Stimulated activated CD4-positive, alpha-beta T cell treated with anti-CD3 and anti-CD28 coated beads, Interleukin-12 subunit alpha, Interleukin-12 subunit beta, amount 100 ng/mL, for 24 hours (primary cell): Measurements from ENCODE around the gene NOS3.
A peak's percentile ranks its signal among the peaks of the same experiment; 100 is the strongest.
"Not testable (repeated sequence)": the region's sequence is repeated elsewhere in the genome, so short reads cannot be mapped to it uniquely, and the experiment has no call there.

ENCODE experiments used
- DNase-seq, 2 experiments: peaks; one replicate each; pipeline ENCODE4 v3.0.0-alpha.2; 2020; ENCODE audit warnings: low read depth in 2 of 2

Gene NOS3

GRCh38 chr7:151000897-151001495 is 10.2 kb downstream of the NOS3 start:
- no peak for DNase-seq

GRCh38 chr7:151001546-151001945 is 10.7 kb downstream of the NOS3 start:
- no peak for DNase-seq

- no peak for DNase-seq
Observed at GRCh38 chr7:151003572-151003971, 12.8 kb downstream of the NOS3 start.

DNA sequence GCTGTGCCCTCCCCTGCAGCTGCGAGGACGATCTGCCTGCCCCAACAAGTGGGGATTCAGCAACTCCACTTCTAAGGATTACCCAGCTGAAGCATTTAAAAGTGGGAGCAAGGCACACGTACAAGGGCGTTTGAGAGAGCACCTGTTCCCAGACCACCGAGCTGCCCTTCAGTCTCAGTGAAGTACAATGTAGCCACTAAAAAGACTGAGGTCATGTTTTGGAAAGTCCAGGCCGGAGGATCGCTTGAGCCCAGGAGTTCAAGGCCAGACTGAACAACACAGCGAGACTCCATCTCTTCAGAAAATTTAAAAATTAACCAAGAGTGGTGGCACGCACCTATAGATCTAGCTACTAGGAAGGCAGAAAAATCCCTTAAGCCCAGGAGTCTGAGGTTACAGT is 14.7 kb downstream of the NOS3 start:
- DNase-seq = no peak

- no peak for DNase-seq
Observed at GRCh38 chr7:151006590-151007300, 15.9 kb downstream of the NOS3 start.

DNA sequence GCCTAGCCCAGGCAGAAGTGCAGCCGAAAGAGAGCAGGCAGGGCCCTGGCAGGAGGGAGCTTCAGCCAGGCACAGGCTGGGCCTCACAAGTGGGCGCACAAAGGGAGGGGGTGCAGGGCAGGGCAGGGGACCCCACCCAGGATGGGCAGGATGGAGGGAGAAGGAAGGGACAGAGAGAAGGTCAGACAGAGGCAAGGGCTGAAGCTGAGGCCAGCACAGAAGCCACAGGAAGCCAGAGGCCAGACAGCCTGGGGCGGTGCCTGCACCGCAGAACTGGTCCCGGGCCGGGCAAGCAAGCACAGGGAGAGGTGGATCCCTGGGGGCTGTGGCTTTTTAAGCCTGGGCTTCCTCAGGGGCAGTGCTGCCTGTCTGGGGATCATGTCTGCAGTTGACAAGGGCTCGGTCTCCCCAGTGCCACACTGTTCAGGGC is 16.7 kb downstream of the NOS3 start:
- DNase-seq = no peak

GRCh38 chr7:151008143-151008510 is 17.3 kb downstream of the NOS3 start:
- no peak for DNase-seq

GRCh38 chr7:151008511-151009323 is 17.9 kb downstream of the NOS3 start:
- peak; percentile 70 to 82 for DNase-seq

GRCh38 chr7:151009327-151010036 is 18.7 kb downstream of the NOS3 start:
- no peak for DNase-seq

DNA sequence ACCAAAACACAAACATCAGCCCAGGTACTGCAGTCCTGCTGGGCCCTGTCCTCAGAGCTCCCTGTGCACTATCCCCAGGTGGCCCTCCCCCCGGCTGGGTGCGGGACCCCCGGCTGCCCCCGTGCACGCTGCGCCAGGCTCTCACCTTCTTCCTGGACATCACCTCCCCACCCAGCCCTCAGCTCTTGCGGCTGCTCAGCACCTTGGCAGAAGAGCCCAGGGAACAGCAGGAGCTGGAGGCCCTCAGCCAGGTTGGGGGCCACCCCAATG is 19.2 kb downstream of the NOS3 start:
- no peak for DNase-seq

DNA sequence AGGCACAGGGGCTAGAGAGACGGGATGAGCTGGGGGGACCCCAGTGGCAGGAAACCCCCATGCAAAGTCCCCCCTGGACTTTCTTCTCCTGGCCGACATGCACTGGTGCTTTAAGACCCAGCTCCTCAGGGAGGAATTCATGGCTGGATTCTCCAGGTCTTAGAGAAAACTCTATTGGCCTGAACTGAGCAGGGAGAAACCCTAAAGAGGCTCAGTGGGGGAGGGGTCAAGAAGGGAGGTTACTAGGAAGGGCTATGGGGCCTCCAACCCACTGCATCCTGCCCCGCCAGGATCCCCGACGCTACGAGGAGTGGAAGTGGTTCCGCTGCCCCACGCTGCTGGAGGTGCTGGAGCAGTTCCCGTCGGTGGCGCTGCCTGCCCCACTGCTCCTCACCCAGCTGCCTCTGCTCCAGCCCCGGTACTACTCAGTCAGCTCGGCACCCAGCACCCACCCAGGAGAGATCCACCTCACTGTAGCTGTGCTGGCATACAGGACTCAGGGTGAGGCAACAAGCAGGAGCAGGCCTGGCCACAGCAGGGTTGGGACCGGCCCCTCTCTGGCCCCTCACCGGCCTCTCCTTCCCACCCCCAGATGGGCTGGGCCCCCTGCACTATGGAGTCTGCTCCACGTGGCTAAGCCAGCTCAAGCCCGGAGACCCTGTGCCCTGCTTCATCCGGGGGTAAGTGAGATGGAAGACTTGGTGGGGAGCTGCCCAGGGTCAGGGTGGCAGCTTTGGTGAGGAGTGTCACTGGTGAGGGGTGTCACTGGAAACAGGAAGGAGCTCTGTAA is 19.7 kb downstream of the NOS3 start:
- no peak for DNase-seq

DNA sequence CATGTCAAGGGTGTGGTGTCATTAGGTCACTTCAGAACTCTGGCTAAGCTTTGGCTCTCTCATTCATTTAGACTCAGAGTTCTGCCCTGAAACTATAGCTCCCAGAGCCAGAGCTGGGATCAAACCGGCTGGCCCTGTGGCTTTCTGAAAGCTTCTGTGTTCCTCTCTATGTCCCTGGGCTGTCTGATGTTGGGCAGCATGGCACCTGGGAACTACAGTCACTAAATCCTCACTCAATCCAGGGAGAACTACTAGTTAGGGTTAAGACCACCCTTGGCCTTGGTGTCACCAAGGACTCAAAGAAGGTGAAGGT is 20.2 kb downstream of the NOS3 start:
- no peak for DNase-seq

GRCh38 chr7:151011616-151012015 is 20.8 kb downstream of the NOS3 start:
- DNase-seq = not testable (repeated sequence)

DNA sequence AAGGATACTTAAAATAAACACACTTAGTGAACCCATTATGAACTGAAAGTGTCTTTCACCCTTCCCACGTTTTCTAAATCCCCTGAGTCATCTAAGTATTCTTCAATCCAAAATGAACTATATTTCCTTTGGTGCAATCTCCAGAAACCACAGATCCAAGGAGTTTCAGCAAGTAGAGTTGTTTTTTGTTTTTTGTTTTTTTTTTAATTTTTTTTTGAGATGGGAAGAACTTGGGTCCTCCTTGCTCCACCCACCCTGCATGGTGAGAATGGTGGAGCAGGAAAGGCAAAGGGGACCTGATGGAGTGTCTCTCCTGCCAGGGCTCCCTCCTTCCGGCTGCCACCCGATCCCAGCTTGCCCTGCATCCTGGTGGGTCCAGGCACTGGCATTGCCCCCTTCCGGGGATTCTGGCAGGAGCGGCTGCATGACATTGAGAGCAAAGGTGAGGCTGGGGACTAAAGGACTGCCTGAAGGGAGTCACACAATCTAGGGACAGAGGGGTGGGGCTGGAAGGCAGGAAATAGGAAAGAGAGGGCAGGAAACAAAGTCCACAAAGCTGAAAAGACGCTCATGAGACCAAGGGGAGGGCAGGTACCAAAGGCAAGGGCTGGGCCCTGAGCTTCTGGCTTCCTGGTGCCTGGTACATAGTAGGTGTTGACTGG is 21.3 kb downstream of the NOS3 start:
- no peak for DNase-seq

DNA sequence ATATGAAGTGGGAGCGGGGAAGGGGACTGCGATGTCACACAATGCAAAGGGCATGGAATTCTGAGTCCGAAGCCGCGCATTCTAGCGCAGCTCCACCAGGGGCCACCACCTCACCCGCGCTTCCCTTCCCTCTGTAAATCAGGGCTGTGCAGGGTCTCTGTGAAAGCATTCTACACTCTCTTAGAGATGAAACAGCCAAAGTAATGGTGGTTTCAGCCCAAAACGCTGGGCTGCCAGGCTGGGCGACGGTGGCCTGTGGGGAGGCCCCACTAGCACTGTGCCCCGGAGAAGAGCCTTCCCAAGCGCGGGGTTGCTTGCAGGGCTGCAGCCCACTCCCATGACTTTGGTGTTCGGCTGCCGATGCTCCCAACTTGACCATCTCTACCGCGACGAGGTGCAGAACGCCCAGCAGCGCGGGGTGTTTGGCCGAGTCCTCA is 22.1 kb downstream of the NOS3 start:
- no peak for DNase-seq

DNA sequence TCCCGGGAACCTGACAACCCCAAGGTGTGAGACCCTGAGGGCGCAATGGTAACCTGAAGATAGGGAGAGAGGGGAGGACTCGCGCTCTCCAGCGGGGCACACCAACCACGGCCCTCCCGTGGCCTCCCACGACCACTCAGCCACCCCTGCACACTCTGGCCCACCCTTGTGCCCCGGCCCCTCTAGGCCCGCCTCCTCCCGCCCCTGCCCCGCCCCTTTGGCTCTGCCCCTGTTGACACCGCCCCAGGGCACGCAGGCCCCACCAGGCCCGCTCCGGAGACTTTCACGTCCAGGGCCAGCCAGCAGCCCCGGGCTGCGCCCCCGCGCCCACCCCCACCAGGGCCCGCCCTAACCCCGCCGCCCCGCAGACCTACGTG is 22.5 kb downstream of the NOS3 start:
- DNase-seq = no peak

GRCh38 chr7:151013733-151014497 is 23.1 kb downstream of the NOS3 start:
- DNase-seq = peak; percentile 66 to 80

- no peak for DNase-seq
Observed at GRCh38 chr7:151014950-151015349, 24.1 kb downstream of the NOS3 start.

DNA sequence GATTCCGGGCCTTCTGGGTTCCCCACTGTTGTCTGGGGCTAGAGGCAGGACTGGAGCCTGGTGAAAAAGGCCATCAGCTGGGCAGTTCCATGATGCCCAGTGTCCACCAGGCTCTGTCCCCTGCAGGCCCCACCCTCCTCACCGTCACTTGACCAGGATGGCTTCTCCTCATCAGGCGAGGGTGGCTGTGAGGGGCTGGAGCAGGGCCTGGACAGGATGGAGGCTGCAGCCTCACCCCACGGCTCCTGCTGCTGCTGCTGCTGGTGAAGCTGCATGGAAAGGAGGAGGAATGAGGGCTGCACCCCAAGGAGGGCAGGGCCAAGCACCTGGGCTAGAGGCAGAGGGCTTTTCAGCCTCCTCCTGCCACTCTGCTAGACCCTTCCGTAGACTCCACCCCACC is 25.1 kb downstream of the NOS3 start:
- no peak for DNase-seq

- no peak for DNase-seq
Observed at GRCh38 chr7:151016505-151016904, 25.7 kb downstream of the NOS3 start.

GRCh38 chr7:151016942-151017341 is 26.1 kb downstream of the NOS3 start:
- DNase-seq = no peak
